WTC11 (cell line): ENCODE measurements around the gene CDC42EP4.

Experiments
- CTCF ChIP-seq: fragments of 200-600 bp; IDR thresholded peaks from 2 replicates; pipeline ENCODE4 v1.8.0; 2022; ENCODE audit warnings: antibody characterized with exemption
- ELF4 ChIP-seq: sonication (generic); formaldehyde crosslinking; IDR thresholded peaks from 2 replicates; pipeline ENCODE4 v1.8.1; 2022; ENCODE audit warnings: low read depth, mild to moderate bottlenecking, moderate library complexity, missing genetic modification reagents
- ESRRA ChIP-seq: sonication (generic); formaldehyde crosslinking; IDR thresholded peaks from 2 replicates; pipeline ENCODE4 v1.8.1; 2022; ENCODE audit warnings: mild to moderate bottlenecking, missing genetic modification reagents, borderline replicate concordance
- ETV6 ChIP-seq: sonication (generic); formaldehyde crosslinking; IDR thresholded peaks from 2 replicates; pipeline ENCODE4 v1.8.1; 2022; ENCODE audit warnings: mild to moderate bottlenecking, missing genetic modification reagents
- JUN ChIP-seq: sonication (generic); formaldehyde crosslinking; IDR thresholded peaks from 2 replicates; pipeline ENCODE4 v1.8.0; 2023; ENCODE audit warnings: mild to moderate bottlenecking, missing genetic modification reagents
- NFYB ChIP-seq: sonication (generic); formaldehyde crosslinking; conservative IDR thresholded peaks from 2 replicates; pipeline ENCODE4 v1.8.0; 2022; ENCODE audit warnings: low read depth, missing genetic modification reagents
- USF1 ChIP-seq: sonication (generic); formaldehyde crosslinking; IDR thresholded peaks from 2 replicates; pipeline ENCODE4 v1.8.0; 2022; ENCODE audit warnings: mild to moderate bottlenecking, missing genetic modification reagents
- ZNF263 ChIP-seq: sonication (generic); formaldehyde crosslinking; IDR thresholded peaks from 2 replicates; pipeline ENCODE4 v1.8.1; 2022; ENCODE audit warnings: low read depth, mild to moderate bottlenecking, moderate library complexity, missing genetic modification reagents
- ZNF416 ChIP-seq: fragments of 250-450 bp; sonication (Bioruptor Pico); IDR thresholded peaks from 2 replicates; pipeline ENCODE4 v1.9.0; 2021; ENCODE audit warnings: mild to moderate bottlenecking, inconsistent platforms
- TF ChIP-seq, protein P1 (sequence below): sonication (generic); formaldehyde crosslinking; IDR thresholded peaks from 2 replicates; pipeline ENCODE4 v1.8.1; 2022; ENCODE audit warnings: mild to moderate bottlenecking, moderate library complexity, missing genetic modification reagents
- TF ChIP-seq, protein P2 (sequence below): sonication (generic); formaldehyde crosslinking; IDR thresholded peaks from 2 replicates; pipeline ENCODE4 v1.8.0; 2022; ENCODE audit warnings: mild to moderate bottlenecking, missing genetic modification reagents
- TF ChIP-seq, protein P3 (sequence below): sonication (generic); formaldehyde crosslinking; IDR thresholded peaks from 2 replicates; pipeline ENCODE4 v1.8.1; 2023; ENCODE audit warnings: mild to moderate bottlenecking, missing genetic modification reagents, moderate library complexity
- TF ChIP-seq, protein P4 (sequence below): sonication (generic); formaldehyde crosslinking; IDR thresholded peaks from 2 replicates; pipeline ENCODE4 v1.8.1; 2022; ENCODE audit warnings: low read depth, missing genetic modification reagents, borderline replicate concordance
- TF ChIP-seq, protein P5 (sequence below): sonication (generic); formaldehyde crosslinking; IDR thresholded peaks from 2 replicates; pipeline ENCODE4 v1.8.0; 2022; ENCODE audit warnings: mild to moderate bottlenecking, missing genetic modification reagents

- TF ChIP-seq CTCF: no peak
- TF ChIP-seq, protein P1, sequence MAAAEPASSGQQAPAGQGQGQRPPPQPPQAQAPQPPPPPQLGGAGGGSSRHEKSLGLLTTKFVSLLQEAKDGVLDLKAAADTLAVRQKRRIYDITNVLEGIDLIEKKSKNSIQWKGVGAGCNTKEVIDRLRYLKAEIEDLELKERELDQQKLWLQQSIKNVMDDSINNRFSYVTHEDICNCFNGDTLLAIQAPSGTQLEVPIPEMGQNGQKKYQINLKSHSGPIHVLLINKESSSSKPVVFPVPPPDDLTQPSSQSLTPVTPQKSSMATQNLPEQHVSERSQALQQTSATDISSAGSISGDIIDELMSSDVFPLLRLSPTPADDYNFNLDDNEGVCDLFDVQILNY (CRISPR knock-in tag): no peak
- TF ChIP-seq, protein P2, sequence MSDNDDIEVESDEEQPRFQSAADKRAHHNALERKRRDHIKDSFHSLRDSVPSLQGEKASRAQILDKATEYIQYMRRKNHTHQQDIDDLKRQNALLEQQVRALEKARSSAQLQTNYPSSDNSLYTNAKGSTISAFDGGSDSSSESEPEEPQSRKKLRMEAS (CRISPR knock-in tag): no peak
- no peak for TF ChIP-seq NFYB (CRISPR knock-in tag)
- no peak for TF ChIP-seq JUN (CRISPR knock-in tag)
- TF ChIP-seq, protein P3, sequence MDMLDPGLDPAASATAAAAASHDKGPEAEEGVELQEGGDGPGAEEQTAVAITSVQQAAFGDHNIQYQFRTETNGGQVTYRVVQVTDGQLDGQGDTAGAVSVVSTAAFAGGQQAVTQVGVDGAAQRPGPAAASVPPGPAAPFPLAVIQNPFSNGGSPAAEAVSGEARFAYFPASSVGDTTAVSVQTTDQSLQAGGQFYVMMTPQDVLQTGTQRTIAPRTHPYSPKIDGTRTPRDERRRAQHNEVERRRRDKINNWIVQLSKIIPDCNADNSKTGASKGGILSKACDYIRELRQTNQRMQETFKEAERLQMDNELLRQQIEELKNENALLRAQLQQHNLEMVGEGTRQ: no peak
- TF ChIP-seq ESRRA (CRISPR knock-in tag): no peak
- TF ChIP-seq ZNF416 (CRISPR knock-in tag): no peak
- TF ChIP-seq, protein P4, sequence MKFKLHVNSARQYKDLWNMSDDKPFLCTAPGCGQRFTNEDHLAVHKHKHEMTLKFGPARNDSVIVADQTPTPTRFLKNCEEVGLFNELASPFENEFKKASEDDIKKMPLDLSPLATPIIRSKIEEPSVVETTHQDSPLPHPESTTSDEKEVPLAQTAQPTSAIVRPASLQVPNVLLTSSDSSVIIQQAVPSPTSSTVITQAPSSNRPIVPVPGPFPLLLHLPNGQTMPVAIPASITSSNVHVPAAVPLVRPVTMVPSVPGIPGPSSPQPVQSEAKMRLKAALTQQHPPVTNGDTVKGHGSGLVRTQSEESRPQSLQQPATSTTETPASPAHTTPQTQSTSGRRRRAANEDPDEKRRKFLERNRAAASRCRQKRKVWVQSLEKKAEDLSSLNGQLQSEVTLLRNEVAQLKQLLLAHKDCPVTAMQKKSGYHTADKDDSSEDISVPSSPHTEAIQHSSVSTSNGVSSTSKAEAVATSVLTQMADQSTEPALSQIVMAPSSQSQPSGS (CRISPR knock-in tag): no peak
- TF ChIP-seq, protein P5, sequence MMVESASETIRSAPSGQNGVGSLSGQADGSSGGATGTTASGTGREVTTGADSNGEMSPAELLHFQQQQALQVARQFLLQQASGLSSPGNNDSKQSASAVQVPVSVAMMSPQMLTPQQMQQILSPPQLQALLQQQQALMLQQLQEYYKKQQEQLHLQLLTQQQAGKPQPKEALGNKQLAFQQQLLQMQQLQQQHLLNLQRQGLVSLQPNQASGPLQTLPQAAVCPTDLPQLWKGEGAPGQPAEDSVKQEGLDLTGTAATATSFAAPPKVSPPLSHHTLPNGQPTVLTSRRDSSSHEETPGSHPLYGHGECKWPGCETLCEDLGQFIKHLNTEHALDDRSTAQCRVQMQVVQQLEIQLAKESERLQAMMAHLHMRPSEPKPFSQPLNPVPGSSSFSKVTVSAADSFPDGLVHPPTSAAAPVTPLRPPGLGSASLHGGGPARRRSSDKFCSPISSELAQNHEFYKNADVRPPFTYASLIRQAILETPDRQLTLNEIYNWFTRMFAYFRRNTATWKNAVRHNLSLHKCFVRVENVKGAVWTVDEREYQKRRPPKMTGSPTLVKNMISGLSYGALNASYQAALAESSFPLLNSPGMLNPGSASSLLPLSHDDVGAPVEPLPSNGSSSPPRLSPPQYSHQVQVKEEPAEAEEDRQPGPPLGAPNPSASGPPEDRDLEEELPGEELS (CRISPR knock-in tag): no peak
- no peak for TF ChIP-seq ZNF263 (CRISPR knock-in tag)
- no peak for TF ChIP-seq ELF4 (CRISPR knock-in tag)
- no peak for TF ChIP-seq ETV6 (CRISPR knock-in tag)
- no peak for TF ChIP-seq USF1 (CRISPR knock-in tag)
Observed at GRCh38 chr17:73283250-73283649, 28.6 kb downstream of the CDC42EP4 start.
